Testis (tissue), 2 donors: ENCODE data around the gene GTF3C6.

Source experiments
- CTCF ChIP-seq, 3 experiments: fragments of 450-650 bp in 2 of 3; fragments of 200-600 bp in 1 of 3; sonication (generic) in 1 of 3; IDR thresholded peaks; one replicate each; pipeline ENCODE4 v1.5.1; 2016 to 2019; ENCODE audit warnings: antibody characterized with exemption in 3 of 3, mild to moderate bottlenecking in 2 of 3, moderate library complexity in 1 of 3
- POLR2A ChIP-seq: fragments of 450-650 bp; IDR thresholded peaks from one replicate; pipeline ENCODE4 v1.6.1; 2017; ENCODE audit warnings: antibody characterized with exemption, mild to moderate bottlenecking, moderate library complexity

GRCh38 chr6:111011360-111012142, 53.0 kb downstream of the GTF3C6 start:
- TF ChIP-seq POLR2A: no peak
- TF ChIP-seq CTCF (IDR thresholded peaks at IDR 0.05): peak; percentile 39 to 50 (median 48)
